ENCODE results near the gene SETD3.
A peak's percentile ranks its signal among the peaks of the same experiment; 100 is the strongest.

Gene SETD3

DNA sequence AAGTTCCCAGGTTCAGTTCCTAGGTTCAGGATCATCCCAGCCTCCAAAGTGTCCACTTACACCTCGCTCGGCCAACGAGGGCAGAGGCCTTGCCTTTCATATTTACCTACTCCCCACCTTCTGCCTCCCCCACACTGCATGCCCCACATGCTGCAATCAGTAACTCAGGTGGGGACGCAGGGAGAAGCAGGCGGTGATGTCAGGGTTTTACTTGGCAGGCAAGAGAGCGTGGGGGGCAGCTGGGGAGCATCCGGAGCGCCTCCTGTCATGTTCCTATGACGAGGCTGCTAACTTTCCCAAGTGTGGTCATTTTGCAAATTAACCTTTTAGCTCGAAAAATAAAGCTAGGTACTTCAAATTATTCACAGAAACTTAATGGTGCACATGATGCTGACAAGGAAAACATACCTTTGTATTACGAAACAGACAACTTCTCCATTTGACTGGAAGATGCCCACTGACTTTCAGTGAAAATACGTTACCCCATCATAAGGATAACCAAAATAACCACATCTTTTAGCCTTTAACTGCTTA lies 53.8 kb downstream of the SETD3 start:
- no peak for FAIRE-seq
- DNase-seq (ENCODE audit: insufficient read length, low spot score) = no peak

DNA sequence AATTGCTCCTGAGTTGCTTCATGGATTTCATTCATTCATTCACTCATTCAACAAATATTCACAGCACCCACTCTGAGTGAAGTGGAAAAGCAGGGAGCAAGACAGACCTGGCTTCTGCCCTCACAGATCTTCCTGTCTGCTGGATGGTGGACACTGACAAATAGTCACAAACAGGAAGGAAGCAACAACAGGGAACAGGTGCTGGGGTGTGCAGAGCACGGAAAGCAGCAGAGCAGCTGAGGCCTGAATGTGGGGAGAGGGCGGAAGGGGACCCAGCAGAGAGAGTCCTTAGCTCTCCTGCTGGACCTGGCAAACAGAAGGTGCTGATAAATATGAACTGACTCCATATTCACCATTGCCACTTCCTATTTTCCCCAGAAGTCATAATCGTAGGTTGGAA lies 54.4 kb downstream of the SETD3 start:
- FAIRE-seq (no peak), DNase-seq (ENCODE audit: insufficient read length, low spot score) (no peak)

DNA sequence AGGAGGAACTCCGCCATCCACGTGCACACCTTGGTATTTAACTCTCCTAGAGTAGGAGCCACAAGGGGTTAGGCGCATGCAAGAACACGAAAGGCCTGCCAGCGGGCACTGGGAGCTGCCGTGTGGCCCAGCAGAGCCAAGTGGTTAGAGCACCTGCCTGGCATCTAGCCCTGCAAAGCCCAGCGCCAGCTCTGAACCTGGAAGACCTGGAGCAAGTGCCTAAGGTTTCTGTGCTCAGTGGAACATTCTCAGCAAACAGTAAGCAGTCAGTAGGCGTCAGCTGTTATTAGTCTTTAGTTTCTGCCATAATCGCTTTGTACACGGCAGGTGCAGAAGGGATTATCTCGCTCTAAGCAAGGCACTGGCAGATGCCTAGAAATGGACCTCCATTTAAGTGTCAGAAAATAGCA lies 55.4 kb downstream of the SETD3 start:
- FAIRE-seq (no peak), DNase-seq (ENCODE audit: insufficient read length, low spot score) (no peak)

DNA sequence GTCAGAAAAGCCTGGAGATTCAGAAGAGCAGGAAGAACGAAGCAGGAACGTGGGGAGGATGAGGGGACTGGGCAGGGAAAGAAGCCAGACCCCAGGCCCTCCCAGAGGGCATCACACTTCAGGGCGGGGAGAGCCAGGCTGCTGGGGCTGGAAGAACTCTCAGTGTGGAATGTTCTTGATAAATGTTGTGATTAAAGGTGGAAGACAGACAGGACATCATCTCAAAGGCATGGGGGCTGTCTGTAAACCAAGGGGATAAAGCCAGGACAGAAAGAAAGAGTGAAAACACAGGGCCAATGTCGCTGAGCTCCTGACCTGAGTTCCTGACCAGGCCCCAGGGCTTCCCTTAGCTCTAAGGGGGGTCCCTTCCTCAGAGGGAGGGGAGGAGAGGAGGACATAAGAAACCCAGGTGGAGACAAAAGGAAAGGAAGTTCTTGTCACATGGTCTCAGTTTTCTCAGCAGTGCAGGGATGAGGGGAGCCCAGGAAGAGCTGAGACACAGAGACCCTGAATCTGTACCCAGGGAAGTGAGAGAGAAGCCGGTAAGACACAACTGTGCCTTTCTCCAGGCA lies 56.3 kb downstream of the SETD3 start:
- FAIRE-seq (no peak), DNase-seq (ENCODE audit: insufficient read length, low spot score) (no peak)

DNA sequence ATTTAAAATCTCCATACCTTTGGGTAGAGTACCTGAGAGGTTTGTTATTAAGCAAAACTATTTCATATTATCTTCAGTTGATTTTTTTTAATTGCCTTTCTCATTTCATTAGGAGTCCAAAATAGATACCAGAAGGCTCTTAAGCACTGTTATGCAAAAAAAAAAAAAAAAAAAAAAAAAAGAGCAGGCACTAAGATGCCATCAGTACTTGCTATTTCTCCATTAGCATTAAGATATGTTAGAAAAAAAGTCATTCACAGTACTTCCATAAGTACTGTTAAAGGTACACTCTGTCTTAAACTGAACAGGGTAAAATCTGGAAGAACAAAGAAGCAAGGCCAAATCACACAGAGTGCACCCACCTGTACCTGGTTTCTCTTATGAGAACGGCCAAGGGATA lies 57.2 kb downstream of the SETD3 start:
- FAIRE-seq (no peak), DNase-seq (ENCODE audit: insufficient read length, low spot score) (no peak)

DNA sequence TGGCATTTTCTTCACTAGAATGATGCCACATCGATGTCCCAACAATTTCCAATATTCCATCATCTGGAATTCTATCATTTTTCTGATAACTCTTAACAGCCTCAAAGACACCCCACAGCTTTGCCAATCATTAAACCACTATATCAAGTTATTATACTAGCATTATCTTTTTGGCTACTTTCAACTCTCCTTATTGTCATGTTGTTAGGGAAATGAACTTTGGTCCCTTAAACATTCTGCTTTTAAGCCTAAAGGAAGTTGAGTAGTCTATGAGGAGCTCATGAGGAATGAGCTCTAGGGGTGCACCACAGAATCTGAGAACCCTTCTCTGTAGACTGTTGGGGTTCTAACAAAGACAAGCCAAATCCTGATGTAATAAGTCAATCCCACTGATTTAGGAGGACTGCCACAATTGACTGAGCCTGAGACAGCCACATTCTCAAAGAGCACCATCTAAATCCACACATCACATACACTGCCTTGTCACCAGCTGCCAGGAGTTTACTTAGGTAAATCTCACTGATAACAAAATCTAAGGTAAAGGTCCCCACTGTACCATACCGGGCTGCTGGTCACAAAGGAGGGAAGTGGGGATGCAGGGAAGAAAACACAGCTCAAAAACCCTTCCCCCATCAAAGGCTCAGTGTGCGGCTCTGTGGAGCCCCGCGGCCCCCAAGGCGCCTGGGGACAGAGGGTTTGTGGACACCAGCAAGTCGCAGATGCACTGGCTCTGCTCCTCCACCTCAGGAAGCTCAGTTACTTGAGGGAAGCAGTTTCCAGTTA lies 58.2 kb downstream of the SETD3 start:
- DNase-seq (ENCODE audit: insufficient read length, low spot score) = no peak
- no peak for FAIRE-seq

DNA sequence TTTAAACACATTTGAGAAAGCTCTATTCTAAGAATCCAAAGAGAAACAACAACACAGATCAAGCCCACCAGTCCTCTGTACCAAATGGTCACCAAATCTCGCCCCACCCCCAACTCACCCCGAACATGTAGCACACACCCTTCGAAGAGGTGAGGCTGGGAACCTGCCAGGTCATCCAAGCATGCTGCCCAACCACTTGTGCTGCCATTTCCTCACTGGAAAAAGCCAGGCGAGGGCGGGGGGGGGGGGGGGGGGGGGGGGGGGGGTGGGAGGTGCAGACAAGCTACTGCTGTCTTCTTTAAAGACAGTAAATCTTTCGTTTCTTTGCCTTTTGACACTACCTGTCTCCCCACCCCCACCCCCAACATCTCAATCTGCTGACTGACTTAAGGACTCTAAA lies 59.9 kb downstream of the SETD3 start:
- FAIRE-seq (peak; percentile 86), DNase-seq (ENCODE audit: insufficient read length, low spot score) (no peak)

DNA sequence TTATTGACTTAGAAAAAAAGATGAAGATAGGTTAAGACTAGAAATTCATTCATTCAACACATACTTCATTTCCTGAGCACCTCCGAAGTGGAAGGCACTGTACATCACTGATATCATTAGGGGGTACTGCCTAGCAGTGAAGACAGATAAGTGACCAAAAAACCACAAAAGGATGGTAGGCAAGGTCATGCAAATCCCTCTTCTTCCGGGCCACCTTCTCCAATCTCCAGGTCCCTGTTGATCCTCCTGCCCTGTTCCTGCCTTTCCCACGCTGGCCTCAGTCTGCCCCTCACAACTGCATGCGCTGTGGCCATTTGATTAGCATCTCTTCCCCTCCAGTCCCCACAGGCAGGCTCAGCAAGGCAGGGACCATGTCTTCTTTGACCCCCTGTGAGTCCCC lies 60.8 kb downstream of the SETD3 start:
- no peak for DNase-seq (ENCODE audit: insufficient read length, low spot score)
- FAIRE-seq = no peak

DNA sequence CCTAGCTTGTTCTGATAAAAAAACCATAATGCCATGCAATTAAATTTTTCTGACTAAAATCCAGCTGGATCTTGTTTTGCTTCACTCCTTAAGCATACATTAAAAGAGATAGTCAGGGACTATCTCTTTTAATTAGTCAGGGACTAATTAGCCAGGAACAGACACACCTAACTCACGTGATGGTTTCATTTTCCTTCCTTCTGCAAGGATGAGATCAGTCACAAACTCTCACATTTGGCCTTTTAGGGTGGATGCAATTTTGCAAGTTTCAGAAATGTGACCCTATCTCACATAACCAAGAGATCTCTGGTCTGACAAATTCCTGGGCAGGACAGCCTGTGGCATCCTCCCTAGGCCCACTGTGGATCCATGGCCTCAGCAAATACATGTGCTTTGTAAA lies 62.4 kb downstream of the SETD3 start:
- FAIRE-seq (no peak), DNase-seq (ENCODE audit: insufficient read length, low spot score) (no peak)

DNA sequence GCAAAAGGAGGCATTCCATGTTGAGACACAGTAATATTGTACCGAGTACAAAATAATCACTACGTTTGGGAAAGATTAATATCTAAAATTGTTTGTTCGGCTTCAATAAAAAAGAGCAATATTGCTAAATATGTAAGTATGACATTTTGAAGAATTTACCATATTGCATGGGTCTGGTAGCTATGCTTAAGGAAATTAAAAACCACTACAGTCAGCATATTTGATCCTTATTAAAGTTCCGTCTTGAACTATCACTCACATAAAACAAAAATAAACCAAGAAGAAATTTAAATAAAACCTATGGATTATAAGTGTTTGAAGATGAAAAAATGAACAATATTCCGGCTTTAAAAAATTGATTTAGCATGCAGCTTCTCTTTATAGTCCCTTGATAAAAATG lies 63.8 kb downstream of the SETD3 start:
- DNase-seq (ENCODE audit: insufficient read length, low spot score) (no peak), FAIRE-seq (no peak)

DNA sequence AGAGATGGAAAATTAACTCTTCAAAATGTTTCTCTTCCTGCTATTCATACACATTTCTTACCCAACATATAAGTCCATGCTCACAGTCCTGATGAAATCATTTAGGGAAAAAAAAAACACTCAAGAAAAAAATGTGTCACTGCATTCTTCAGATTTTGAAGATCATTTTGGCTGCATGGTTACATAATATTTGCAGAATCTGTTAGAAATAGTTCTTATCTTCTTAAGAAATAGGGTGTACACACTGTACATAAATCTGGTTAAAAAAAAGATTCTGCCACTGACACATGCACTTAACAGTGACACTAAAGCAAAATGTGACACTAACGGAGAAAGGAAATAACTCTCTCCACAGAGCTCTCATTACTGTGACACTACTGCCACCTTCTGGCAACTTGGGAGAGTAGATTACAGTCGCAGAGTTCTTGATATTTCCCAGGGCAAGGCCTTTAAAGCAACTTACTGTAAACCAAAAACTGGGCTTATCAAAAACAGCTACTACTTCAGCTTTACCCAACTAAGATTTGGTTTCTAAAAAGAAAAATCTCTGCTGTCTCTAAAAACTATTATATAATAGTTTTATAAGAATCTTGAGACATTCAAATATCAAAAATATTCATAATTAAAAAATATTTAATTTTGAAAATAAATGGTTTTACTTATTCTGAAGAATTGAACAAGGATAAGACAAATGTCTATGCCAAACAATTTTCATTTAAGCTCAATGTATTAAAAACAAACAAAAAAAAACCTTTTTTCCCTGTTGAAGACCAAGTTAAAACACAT lies 65.0 kb downstream of the SETD3 start:
- FAIRE-seq = peak; percentile 92
- peak; percentile 57 for DNase-seq (ENCODE audit: insufficient read length, low spot score)

DNA sequence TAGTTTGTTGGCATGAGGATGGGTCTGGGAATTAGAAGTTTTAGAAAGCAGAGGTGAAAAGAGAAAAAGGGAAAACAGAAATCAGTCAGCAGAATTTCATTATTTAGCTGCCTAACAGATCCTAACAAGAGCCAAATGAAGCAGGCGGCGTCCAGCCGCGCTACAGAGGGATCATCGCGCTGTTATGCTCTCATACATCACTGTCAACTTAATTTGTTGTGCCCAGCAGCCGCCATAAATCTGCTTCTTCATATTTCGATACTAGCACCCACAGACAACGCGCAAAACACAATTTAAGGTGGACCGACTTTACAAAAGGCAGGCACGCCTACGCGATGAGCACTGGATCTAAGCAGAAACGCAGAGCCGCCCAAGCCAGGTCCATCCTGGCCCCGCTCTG lies 66.7 kb downstream of the SETD3 start:
- FAIRE-seq = no peak
- DNase-seq (ENCODE audit: insufficient read length, low spot score) = no peak

DNA sequence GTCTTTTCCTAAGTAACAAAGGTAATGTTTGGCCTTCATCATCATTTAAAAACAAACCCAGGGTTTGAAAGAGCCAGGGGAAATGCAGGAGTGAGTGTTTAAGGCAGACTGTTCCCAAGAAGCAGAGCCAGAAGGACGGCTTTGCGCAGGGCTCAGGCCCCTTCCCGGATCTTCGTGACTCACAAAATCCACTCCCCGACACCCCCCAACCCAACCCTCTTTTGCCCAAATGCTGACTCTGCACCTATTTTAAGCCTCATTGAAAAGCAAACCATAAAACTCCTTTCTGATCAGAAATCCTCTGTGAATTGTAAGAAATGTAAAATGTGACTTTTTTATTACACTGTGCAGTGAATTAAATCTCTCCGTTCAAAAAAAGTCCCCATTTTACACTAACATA lies 67.5 kb downstream of the SETD3 start:
- DNase-seq (ENCODE audit: insufficient read length, low spot score) (no peak), FAIRE-seq (no peak)

DNA sequence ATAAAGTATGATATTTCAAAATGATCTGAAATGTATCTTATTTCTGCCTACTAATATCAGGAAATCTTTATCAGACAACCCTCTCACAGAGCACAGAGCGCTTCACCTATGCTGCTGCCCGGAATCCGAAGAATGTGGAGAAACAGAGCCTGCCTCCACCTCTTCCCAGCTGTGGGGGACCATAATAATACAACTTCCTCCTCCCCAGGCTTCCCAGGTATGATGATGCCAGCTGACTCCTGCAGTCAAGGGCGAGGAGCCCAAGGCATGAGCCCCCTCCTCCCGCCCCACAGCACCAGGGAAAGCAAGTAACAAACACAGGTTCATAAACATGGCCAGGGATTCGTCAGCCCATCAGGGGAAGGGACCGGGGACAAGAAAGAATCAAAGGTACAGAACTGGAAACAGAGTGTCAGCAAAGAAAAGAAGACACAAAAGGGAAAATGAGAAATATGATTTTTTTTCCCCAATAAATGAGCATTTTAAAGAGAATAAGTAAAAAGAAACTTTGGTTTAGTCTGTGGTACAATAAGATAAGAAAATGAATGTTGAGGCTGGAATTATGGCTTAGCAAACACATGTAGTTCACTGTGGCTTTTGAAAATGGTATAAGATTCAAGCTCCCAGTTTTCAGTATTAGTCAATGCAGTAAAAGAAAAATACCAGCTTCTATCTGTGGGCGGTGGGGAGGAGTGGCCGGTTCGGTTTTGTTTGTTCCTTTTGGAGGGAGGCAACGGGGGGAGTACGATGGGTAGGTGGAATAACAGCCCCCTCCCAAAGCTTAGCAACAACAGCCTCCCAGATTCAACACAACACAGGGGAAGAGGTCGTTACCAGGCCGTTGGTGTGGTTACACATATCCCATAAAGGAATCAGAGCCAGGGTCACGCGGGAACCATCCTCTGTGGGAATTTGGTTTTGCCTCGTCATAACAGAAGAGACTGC lies 68.3 kb downstream of the SETD3 start:
- FAIRE-seq = no peak
- no peak for DNase-seq (ENCODE audit: insufficient read length, low spot score)

DNA sequence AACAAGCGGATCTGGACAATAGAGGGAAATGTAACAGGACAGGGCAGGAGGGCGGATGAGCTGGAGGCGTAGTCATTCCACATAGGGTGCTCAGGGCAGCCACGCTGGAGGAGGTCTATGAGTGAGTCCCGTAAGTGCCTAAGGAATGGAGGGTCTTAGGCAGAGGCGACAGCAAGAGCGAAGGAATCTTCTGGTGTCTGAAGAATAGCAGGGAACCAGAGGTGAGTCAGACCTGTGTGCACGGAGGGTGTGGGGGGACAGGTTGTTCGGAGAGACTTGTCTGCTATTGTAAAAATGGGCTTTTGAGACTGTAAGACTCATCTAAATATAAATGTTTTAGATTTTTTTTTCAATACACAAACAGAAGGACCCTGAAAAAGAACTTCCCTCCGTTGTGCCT lies 70.6 kb downstream of the SETD3 start:
- DNase-seq (ENCODE audit: insufficient read length, low spot score) (no peak), FAIRE-seq (no peak)

DNA sequence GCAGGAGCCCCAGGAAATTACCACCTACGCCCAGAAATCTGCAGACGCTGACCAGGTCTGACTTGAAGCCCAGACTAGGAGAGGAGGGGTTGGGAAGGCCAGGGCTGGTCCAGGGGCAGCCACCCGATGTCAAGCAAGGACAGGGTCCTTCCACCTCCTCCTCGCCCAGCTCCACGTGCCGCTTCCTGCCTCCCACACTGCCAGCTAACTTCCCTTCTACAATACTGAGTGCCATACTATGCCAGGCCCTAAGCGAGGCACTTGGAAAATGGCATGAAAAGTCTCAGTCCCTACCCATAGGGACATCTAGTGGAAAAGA lies 71.7 kb downstream of the SETD3 start:
- DNase-seq (ENCODE audit: insufficient read length, low spot score) (no peak), FAIRE-seq (no peak)

DNA sequence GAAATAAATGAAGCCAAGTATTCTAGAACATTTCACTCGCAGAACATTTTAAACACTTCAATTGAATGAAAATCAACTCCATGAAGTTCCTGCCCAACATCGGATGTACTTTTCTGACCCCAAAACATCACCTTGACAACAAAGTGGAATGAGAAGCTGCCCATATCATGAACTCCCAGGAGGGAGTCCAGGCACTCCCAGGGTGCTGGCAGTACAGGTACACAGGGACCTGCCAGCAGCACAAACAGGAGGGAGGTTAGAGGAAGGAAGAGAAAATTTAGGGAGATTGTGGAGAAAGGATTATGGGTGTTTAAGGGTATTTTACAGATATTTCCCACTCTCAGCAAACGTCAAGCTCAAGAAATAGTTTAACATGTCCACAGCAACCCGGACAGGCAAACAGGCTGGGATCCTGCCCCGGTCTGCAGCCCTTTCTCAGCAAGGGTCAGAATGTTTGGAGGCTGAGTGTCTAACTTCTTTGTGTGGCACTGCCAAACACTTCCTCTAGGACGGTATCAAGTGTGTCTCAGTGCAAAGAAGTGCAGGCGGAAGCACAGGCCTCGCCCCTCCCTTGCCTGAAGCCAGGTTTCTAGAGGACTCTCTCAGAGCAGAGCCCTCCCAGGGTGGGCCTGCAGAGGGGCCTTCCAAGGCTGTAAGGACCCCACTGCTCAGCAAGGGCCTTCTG lies 72.2 kb downstream of the SETD3 start:
- FAIRE-seq = no peak
- no peak for DNase-seq (ENCODE audit: insufficient read length, low spot score)

DNA sequence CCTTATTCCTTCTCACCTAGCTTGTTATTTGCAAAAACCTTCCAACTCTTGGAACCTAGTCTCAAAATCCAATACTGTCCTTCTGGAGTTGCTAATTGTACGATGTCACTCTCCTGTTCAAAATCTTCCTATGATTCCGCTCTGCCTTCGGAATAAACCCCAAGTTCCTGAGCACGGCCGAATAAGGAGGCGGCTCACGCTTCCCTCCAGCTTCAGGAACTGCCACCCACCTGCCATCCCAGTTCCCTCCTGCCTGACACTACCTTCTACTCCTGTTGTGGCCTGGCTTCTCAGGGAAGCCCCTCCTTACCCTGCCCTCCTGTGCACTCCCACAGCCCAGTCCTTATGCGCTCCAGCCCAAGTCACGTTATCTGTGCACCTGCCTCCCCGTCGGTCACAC lies 73.2 kb downstream of the SETD3 start:
- DNase-seq (ENCODE audit: insufficient read length, low spot score) (no peak), FAIRE-seq (no peak)

DNA sequence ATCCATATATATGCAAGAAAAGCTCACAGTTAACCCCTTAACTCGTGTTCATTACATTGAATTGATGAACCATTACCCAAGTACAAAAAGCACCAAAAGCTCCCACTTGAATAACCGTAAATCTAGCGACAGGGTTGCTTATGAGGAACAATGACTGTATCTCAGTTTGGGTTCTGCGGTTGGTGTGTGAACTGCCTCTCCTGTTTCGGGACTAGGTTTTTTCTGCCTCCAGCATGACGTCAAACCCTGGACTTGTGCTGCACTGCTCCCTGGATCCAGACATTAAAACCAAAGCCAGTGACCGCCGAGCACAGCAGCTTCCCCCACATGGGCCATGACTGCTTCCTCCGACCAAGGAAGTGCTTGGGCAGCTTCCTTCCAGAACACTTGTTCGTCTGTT lies 77.7 kb downstream of the SETD3 start:
- no peak for FAIRE-seq
- no peak for DNase-seq (ENCODE audit: insufficient read length, low spot score)

DNA sequence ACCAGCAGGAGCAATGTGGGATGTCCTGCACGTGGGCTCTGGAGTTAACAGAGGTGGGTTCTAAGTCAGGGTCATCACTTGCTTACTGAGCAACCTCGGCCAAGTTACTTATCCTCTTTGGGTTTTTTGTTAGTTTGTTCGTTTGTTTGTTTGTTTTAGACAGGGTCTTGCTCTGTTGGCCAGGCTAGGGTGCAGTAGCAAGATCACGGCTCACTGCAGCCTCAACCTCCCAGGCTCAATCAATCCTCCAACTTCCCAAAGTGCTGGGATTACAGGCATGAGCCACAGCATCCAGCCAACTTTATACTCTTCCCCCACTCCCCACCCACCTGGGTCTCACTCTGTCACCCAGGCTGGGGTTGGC lies 78.4 kb downstream of the SETD3 start:
- FAIRE-seq (no peak), DNase-seq (ENCODE audit: insufficient read length, low spot score) (no peak)
